ENCODE data around the gene TEX9.
"Not testable (repeated sequence)": the region's sequence is repeated elsewhere in the genome, so short reads cannot be mapped to it uniquely, and the experiment has no call there.

The TEX9 gene

GRCh38 chr15:56367156-56367555 is 1.9 kb downstream of the TEX9 start:
- DNase-seq: no peak

GRCh38 chr15:56369234-56369633 is 4.0 kb downstream of the TEX9 start:
- no peak for DNase-seq

DNA sequence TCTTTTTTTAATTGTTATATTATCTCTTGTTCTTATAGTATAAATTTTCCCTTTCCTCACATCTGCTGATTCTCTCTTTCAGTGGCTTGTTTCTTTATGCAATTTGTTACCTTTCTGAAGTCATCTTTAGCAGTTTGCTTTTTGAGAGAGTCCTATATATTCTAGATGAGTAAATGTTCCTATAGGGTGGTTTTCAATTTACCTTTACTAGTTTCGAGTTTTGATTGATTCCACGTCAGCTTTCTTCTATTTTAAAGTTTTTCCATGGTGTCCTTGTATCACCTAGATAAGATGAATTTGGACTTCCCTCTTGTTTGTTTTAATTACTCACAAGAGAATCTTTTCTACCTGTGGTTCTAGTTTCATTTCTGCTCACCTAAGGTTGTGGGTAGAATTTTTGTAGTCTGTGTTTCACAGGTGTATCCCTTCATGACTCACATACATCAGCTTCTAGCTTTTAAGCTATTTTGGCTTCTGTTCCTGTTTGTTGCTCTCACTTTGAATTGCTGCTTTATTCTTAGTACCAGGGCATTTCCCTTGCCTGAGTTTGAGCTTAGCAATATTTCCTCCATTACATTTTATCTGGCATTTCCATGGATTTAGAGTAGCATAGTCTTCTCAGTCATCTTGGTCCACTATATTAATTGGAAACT is 6.4 kb downstream of the TEX9 start:
- no peak for DNase-seq

DNA sequence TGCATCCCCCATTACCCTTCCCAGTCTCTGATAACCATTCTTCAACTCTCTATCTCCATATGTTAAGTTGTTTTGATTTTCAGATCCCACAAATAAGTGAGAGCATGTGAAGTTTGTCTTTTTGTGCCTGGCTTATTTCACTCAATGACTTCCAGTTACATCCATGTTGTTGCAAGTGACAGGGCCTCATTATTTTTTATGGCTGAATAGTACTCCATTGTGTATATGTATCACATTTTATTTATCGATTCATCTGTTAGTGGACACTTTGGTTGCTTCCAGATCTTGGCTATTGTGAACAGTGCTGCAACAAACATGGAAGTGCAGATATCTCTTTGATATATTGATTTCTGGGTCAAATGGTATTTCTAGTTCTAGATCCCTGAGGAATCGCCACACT is 9.5 kb downstream of the TEX9 start:
- DNase-seq: not testable (repeated sequence)

- DNase-seq: not testable (repeated sequence)
Measured at GRCh38 chr15:56377822-56378221, 12.6 kb downstream of the TEX9 start.

DNA sequence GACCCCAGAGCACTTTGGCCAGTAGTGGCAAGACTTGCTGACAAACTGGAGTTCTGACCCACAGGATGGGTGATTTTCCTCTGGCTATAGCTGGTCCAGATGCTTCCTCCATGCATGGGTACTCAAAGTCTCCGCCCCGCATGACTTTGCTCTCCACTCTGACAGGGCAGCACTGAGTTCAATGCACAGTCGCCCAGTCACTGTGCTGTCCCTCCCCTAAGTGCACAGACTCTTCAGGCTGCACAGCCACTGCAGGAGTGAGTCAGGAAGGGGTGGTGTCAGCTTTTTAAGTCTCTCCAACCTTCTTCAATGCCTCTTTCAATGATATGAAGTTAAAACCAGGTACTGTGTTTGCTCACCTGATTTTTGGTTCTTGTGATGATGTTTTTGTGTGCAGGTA is 17.8 kb downstream of the TEX9 start:
- no peak for DNase-seq

DNA sequence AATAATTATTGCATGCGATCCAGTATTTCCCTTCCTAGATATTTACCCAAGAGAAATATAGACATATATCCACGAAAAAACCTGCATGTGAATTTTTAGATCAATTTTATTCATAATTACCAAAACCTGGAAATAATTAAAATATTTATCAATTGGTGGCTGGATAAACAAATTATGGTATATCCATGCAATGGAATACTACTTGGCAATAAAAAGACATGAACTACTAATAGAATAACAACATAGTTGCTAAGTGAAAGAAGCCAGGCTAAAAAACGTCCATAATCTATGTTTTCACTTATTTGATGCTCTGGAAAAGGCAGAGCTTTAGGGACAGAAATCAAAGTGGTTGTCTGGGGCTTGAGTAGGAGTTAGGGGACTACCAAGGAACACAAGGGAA is 20.7 kb downstream of the TEX9 start:
- DNase-seq: no peak

DNA sequence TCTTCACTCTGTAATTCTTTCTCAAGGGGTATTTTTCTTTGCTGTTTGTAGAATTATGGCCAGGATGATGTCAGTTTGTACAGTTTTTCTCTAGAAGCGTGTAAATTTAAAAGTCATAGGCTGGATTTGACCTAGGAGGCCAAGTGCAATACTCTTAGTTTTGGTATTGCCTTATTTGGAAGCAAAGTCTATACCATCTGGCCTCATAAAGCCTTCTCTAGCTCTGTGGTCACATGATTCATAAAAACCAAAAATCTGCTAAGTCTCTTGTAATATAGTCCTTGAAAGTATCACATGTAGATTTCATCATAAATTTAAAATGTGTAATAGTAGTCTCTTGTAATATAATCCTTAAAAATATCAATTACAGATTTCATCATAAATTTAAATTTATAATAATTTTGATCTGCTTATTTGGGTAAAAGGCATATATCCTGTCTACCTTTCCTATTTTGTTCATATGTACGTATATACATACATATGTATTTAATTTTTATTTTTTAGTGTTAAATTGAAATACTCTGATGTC is 25.6 kb downstream of the TEX9 start:
- no peak for DNase-seq

GRCh38 chr15:56393277-56393676 is 28.1 kb downstream of the TEX9 start:
- DNase-seq: no peak

GRCh38 chr15:56394909-56395308 is 29.7 kb downstream of the TEX9 start:
- DNase-seq: no peak

- not testable (repeated sequence) for DNase-seq
Measured at GRCh38 chr15:56397325-56397724, 32.1 kb downstream of the TEX9 start.

- not testable (repeated sequence) for DNase-seq
Measured at GRCh38 chr15:56399209-56399608, 34.0 kb downstream of the TEX9 start.

DNA sequence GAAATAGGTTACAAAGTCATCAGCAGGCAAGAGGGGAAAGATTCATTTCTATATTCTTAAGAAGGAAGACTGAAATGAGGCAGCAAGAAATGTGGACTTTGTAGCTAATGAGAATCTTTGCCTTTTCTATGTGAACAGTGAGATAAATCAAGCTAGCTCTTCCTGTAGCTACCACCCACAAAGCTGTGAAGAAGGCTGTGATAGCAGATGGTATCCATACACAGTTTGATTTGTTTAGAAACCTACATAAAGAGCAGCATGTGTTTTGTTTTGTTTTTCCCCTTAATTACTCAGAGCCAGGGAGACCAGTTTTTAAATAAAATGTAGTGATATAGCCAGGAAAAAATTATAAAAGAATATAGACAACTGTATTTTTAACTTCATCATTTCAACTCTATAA is 45.5 kb downstream of the TEX9 start:
- DNase-seq: no peak

GRCh38 chr15:56411122-56411749 is 46.0 kb downstream of the TEX9 start:
- DNase-seq: no peak

DNA sequence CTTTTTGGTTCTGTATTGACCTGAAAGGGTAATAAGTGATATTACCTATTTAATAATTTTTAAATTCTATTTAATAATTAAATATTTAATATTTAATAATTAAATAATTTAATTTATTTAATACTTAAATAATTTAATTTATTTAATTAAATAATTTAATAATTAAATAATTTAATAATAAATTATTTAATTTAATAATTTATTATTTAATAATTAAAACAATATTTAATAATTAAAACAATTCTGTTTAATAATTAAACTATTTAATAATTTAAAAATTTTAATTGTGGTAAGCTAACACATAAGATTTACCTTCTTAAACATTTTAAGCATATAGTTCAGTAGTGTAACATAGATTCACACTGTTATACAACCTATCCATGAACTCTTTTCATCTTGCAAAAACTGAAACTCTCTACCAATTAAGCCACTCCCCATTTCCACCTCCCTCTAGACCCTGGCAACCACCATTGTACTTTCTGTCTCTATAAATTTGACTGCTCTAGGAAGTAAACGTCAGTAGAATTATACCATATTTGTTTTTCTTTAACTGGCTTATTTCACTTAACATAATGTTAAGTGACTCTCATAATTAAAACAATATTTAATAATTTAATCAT is 48.0 kb downstream of the TEX9 start:
- DNase-seq: not testable (repeated sequence)

DNA sequence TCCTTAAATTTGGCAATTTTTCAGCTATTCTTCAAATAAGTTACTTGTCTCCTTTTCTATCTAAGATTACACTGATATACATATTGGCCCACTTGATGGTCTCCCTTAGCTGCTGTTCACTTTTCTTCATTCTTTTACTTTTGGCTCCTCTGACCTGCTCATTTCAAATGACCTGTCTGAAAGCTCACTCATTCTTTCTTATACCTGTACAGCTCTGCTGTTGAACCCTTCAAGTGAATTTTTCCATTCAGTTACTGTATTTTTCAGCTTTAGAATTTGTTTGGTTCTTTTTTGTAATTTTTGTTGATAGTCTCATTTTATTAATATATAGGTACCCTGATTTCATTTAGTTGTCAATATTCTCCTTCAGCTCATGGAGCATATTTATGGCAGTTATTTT is 60.0 kb downstream of the TEX9 start:
- no peak for DNase-seq

DNA sequence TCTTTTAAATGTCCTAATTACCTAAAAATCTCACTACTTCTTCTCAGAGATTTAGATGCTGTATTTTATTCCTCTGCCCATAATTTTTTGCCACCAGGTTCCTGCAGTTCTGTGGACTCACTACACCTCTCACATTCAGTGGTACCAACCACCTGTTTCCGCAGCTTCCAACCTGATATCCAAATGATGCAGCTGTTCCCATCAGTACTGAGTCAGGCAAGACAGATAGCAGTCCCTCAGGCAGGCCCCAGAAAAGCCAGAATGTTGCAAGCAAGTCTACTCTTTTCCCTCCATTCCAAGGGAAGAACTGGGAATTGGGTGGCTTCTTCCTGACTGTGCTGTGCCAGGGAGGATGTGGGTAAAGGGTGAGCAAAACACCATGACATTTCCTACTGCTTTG is 60.8 kb downstream of the TEX9 start:
- DNase-seq: no peak

- DNase-seq: no peak
Measured at GRCh38 chr15:56428821-56429458, 63.7 kb downstream of the TEX9 start.

- no peak for DNase-seq
Measured at GRCh38 chr15:56432304-56432703, 67.1 kb downstream of the TEX9 start.

- DNase-seq: no peak
Measured at GRCh38 chr15:56440214-56440770, 75.1 kb downstream of the TEX9 start.

- no peak for DNase-seq
Measured at GRCh38 chr15:56442354-56442753, 77.1 kb downstream of the TEX9 start.

DNA sequence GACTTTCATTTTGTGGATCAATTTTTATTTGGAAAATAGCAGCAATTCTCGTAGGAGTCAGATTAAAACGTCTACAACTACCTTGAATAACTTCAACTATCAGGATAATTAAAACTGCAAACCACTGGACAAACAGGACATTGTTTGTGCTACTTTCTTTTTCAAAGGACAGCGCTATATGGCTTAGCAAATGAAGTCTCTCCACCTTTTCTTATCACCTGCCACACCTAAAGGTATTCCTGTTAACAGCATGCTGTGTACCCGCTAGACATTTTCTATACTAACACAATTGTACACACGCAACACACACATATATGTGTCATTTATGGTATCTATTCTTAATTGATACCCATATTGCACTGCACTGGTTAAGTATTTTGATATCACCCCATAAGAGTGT is 80.5 kb downstream of the TEX9 start:
- no peak for DNase-seq

- DNase-seq: no peak
Measured at GRCh38 chr15:56454836-56455235, 89.6 kb downstream of the TEX9 start.
